LHCN-M2 (cell line): Measurements from ENCODE around the gene PPP6R2. TPM values are rescaled to one million over a fixed set of nuclear protein-coding genes. Genes with fewer than 3 reads are reported as not detected.
A peak's percentile ranks its signal among the peaks of the same experiment; 100 is the strongest.
"Not testable (repeated sequence)": the region's sequence is repeated elsewhere in the genome, so short reads cannot be mapped to it uniquely, and the experiment has no call there.

Experiments used
- DNase-seq: peaks from one replicate; pipeline ENCODE4 v3.0.0-alpha.2; 2012; ENCODE audit warnings: low read depth
- total RNA-seq: library from RNA; depleted of rRNA; stranded (reverse); fragments of >200 nt; gene quantifications from 2 replicates; pipeline ENCODE4 v1.2.3, GENCODE V29; 2014

The PPP6R2 gene
- total RNA-seq, 1 experiment from 2014 or later = 64.2 TPM

GRCh38 chr22:50432131-50432876 lies 89.2 kb downstream of the PPP6R2 start:
- no peak for DNase-seq

GRCh38 chr22:50432877-50433510 lies 89.9 kb downstream of the PPP6R2 start:
- DNase-seq = not testable (repeated sequence)

GRCh38 chr22:50434849-50435248 lies 91.7 kb downstream of the PPP6R2 start:
- no peak for DNase-seq

- no peak for DNase-seq
Measured at GRCh38 chr22:50435291-50436014, 92.3 kb downstream of the PPP6R2 start.

GRCh38 chr22:50436015-50436830 lies 93.1 kb downstream of the PPP6R2 start:
- no peak for DNase-seq

GRCh38 chr22:50436841-50437341 lies 93.8 kb downstream of the PPP6R2 start:
- no peak for DNase-seq

- no peak for DNase-seq
Measured at GRCh38 chr22:50437511-50438304, 94.6 kb downstream of the PPP6R2 start.

- DNase-seq = no peak
Measured at GRCh38 chr22:50438305-50439275, 95.5 kb downstream of the PPP6R2 start.

- no peak for DNase-seq
Measured at GRCh38 chr22:50439314-50439870, 96.3 kb downstream of the PPP6R2 start.

- no peak for DNase-seq
Measured at GRCh38 chr22:50439871-50440331, 96.8 kb downstream of the PPP6R2 start.

GRCh38 chr22:50440544-50441249 lies 97.6 kb downstream of the PPP6R2 start:
- no peak for DNase-seq

- DNase-seq = no peak
Measured at GRCh38 chr22:50441428-50441993, 98.4 kb downstream of the PPP6R2 start.

- DNase-seq = no peak
Measured at GRCh38 chr22:50443197-50443596, 100.1 kb downstream of the PPP6R2 start.

GRCh38 chr22:50443801-50444625 lies 100.9 kb downstream of the PPP6R2 start:
- DNase-seq = no peak

GRCh38 chr22:50444663-50445062 lies 101.5 kb downstream of the PPP6R2 start:
- DNase-seq = peak; percentile 73

GRCh38 chr22:50445071-50445879 lies 102.1 kb downstream of the PPP6R2 start:
- DNase-seq = no peak
